ENCODE results near the gene CDKAL1. TPM values are rescaled to one million over a fixed set of nuclear protein-coding genes. Genes with fewer than 3 reads are reported as not detected.

CDKAL1 gene
- total and polyA plus RNA-seq, 2 of the 8 experiments (the other 6 are each of a cell fraction or from before 2014, with no cell fraction given), result 8.4 to 24.6 TPM

DNA sequence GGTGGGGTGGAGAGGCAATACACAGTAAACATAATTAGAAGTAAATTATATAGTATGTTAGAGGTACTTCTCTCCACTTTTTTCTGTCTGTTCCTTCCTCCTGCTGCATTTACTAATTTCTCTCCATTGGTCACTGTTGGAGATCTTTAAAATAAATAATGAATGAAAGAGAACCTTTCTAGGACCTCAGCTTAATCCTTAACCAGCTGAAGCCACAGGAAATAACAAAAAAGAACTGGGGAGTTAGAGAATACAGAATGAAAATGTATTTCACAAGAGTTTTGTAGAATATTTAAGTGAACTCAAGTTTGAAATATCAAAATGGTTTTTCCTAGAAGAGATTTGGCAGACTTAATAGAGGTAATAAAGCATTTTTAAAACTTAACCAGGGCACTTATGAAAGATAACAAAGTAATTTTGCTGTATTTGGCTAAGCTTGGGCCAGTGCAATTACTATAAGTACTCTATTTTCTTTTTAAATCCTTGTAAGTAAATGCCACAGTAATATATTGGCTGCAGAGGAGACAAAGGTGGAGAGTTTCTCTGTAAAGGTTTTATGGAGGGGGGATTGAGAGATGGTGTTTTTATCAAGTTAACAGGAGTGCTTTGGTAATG is 405.0 kb downstream of the CDKAL1 start:
- Histone ChIP-seq H2BK120ac (replicated peaks; ENCODE audit: low read depth, low read length) (no peak overlapping the region), H4K5ac (ENCODE audit: insufficient read length, low read depth, low read length) (no peak overlapping the region), H3K27me3 (replicated peaks in 1 of 4; ENCODE audit: control insufficient read depth in 3 of 4, extremely low read depth in 1 of 4, insufficient read depth in 3 of 4, low read length in 3 of 4) (no peaks in the 10 kb centered on the region), H3K9me3 (ENCODE audit: insufficient read depth in 2 of 2, low read depth in 1 of 2, low read length in 1 of 2) (0 out of 4 replicates have a peak, but pooled peaks cover 0 to 5% of the 10 kb centered on the region in 2 experiments), H3K79me2 (ENCODE audit: control insufficient read depth in 1 of 2, insufficient read depth in 2 of 2, low read length in 2 of 2) (no peaks in the 10 kb centered on the region), H2AK5ac (ENCODE audit: low read depth, low read length) (no peak overlapping the region), H2BK12ac (ENCODE audit: low read depth, low read length) (no peak overlapping the region), H3K79me1 (ENCODE audit: low read depth, low read length) (no peaks in the 10 kb centered on the region), H3K23ac (ENCODE audit: insufficient read length) (no peak overlapping the region), H3K4me3 (ENCODE audit: extremely low read depth in 1 of 4, insufficient read depth in 2 of 4, low read depth in 3 of 4, low read length in 4 of 4) (no peak overlapping the region), H2BK20ac (ENCODE audit: low read length) (no peak overlapping the region), H3K4ac (replicated peaks; ENCODE audit: insufficient read length, low read depth, low read length) (no peak overlapping the region), H3K14ac (ENCODE audit: insufficient read length) (no peak overlapping the region), H3K27ac (ENCODE audit: low read depth, low read length) (no peak overlapping the region), H3K23me2 (ENCODE audit: low read depth, low read length) (no peaks in the 10 kb centered on the region), H2AFZ (ENCODE audit: low read length) (no peak overlapping the region), H2BK15ac (ENCODE audit: low read length) (no peak overlapping the region), H3K56ac (replicated peaks; ENCODE audit: insufficient read length, low read depth, low read length) (no peak overlapping the region), H3K18ac (ENCODE audit: extremely low read depth, low read length) (no peak overlapping the region), H3K36me3 (ENCODE audit: control insufficient read depth in 2 of 4, insufficient read depth in 4 of 4, low read length in 3 of 4) (no peaks in the 10 kb centered on the region), H3K4me2 (ENCODE audit: insufficient read depth in 1 of 2, low read depth in 2 of 2, low read length in 2 of 2) (0 out of 4 replicates have a peak overlapping the region, but pooled peaks of 1 of the 2 experiments have one; percentile 1), H4K20me1 (replicated peaks in 1 of 2; ENCODE audit: control insufficient read depth in 1 of 2, insufficient read depth in 2 of 2, low read length in 2 of 2) (no peaks in the 10 kb centered on the region), H2BK5ac (ENCODE audit: low read depth, low read length) (no peak overlapping the region), H4K91ac (replicated peaks; ENCODE audit: insufficient read length, low read length) (no peak overlapping the region), H3K4me1 (replicated peaks in 1 of 4; ENCODE audit: control insufficient read depth in 3 of 4, insufficient read depth in 4 of 4, low read length in 3 of 4) (no peaks in the 10 kb centered on the region; a peak in 1 of 7 replicates), H4K8ac (ENCODE audit: extremely low read depth, insufficient read depth, low read length) (no peak overlapping the region), H3K9ac (replicated peaks in 1 of 4; ENCODE audit: extremely low read depth in 1 of 4, low read depth in 3 of 4, low read length in 3 of 4) (no peak overlapping the region)
- CTCF ChIA-PET (ENCODE audit: partially characterized antibody), result interaction anchor here (0.6 to 0.9 kb wide), 2 partner anchors 269 to 406 kb away, joined by 3 read pairs; no protein-coding TSS in a partner anchor
- POLR2A ChIA-PET (ENCODE audit: partially characterized antibody), result no interaction called here
- FAIRE-seq (no peak), DNase-seq (ENCODE audit: low read depth in 1 of 2, low spot score in 2 of 2) (no peak)
- TF ChIP-seq SRF (IDR thresholded peaks at IDR 0.05; ENCODE audit: low read depth, low read length) (no peak), CBX8 (IDR thresholded peaks at IDR 0.05; ENCODE audit: borderline replicate concordance, low read depth, low read length) (no peak)

All from H1 (cell line).